ENCODE data around the gene PCDHB8. TPM values are rescaled to one million over a fixed set of nuclear protein-coding genes. Genes with fewer than 3 reads are reported as not detected.
"Not testable (repeated sequence)": the region's sequence is repeated elsewhere in the genome, so short reads cannot be mapped to it uniquely, and the experiment has no call there.

The PCDHB8 gene
- total RNA-seq, 1 donor from 2014 or later, result 9.2 TPM

DNA sequence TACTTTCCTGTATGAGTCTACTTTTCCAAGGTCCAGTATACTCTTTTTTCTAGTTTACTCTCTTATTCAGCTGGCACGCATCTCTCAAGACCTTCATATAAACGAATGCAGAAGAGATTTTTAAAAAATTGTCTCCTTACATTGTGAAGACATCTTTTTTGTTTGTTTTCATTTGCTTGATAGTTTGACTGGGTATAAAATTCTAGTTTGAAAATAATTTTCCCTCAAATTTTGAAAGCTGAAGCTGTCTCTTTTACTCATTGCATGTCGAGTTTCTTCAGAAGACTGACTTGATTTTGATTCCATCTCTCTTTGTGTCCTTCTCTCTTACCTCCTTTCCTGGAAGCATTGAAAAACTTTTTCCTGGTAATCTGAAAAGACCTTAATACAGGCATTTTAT, 18.8 kb downstream of the PCDHB8 start:
- H3K27me3 Mint-ChIP-seq (ENCODE audit: unreplicated experiment), result peaks cover 11% of the 10 kb centered on the region
- H3K27ac Mint-ChIP-seq (ENCODE audit: unreplicated experiment), result no peak overlapping the region

DNA sequence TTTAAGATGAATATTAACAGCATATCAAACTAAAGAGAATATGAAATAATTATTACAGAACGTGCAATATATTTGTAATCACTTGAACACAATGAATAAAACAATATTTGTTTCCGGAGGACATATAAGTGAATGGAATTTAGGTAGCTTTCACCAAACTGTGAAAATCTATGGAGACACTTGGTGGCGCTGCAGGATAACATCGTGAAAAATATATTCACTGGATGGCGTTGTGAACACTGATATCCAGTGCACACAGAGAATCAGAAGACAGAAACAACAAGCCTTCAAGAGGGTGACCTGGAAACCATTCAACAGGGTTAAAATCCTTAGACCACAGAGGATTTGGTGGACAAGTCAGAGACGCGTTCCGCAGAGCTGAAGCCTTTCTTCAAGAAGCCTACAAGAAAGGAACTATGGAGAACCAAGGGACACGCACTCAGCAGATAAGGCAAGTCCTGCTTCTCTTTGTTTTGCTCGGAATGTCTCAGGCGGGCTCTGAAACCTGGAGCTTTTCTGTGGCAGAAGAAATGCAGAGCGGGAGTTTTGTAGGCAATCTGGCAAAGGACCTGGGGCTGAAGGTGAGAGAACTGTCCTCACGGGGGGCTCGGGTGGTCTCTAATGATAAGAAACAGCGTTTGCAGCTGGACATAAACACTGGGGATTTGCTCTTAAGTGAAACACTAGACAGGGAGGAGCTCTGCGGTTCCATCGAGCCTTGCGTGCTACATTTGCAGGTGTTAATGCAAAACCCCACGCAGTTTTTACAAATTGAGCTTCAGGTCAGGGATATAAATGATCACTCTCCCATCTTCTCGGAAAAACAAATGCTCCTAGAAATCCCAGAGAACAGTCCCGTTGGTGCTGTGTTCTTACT, 22.0 kb downstream of the PCDHB8 start, which contains the start of gene PCDHB11:
Gene PCDHB11 (plus strand): TSS at position 269 of the 877 bp plus-strand sequence. CDS start 148 bp downstream, at position 417.
- Mint-ChIP-seq H3K27ac (ENCODE audit: unreplicated experiment) (no peak within 1 kb of the TSS), H3K9me3 (ENCODE audit: unreplicated experiment) (peaks cover 11% of the 10 kb centered on the region), H3K4me3 (ENCODE audit: unreplicated experiment) (peak within 1 kb of the TSS; percentile 76), H3K27me3 (ENCODE audit: unreplicated experiment) (peaks cover 6% of the 10 kb centered on the region), H3K4me1 (ENCODE audit: unreplicated experiment) (peaks cover 2% of the 10 kb centered on the region), H3K36me3 (ENCODE audit: low read depth, unreplicated experiment) (peaks cover 36% of the 10 kb centered on the region)
- TF ChIP-seq, protein P1, sequence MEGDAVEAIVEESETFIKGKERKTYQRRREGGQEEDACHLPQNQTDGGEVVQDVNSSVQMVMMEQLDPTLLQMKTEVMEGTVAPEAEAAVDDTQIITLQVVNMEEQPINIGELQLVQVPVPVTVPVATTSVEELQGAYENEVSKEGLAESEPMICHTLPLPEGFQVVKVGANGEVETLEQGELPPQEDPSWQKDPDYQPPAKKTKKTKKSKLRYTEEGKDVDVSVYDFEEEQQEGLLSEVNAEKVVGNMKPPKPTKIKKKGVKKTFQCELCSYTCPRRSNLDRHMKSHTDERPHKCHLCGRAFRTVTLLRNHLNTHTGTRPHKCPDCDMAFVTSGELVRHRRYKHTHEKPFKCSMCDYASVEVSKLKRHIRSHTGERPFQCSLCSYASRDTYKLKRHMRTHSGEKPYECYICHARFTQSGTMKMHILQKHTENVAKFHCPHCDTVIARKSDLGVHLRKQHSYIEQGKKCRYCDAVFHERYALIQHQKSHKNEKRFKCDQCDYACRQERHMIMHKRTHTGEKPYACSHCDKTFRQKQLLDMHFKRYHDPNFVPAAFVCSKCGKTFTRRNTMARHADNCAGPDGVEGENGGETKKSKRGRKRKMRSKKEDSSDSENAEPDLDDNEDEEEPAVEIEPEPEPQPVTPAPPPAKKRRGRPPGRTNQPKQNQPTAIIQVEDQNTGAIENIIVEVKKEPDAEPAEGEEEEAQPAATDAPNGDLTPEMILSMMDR (IDR thresholded peaks at IDR 0.05; ENCODE audit: unreplicated experiment), result peak; percentile 56
- peak; percentile 33 for DNase-seq (ENCODE audit: low spot score)

More for the DNA sequence above, 18.8 kb downstream of the PCDHB8 start:
- no peak overlapping the region for H3K4me3 Mint-ChIP-seq (ENCODE audit: unreplicated experiment)
- peaks cover 10% of the 10 kb centered on the region for H3K4me1 Mint-ChIP-seq (ENCODE audit: unreplicated experiment)
- peaks cover 11% of the 10 kb centered on the region for H3K9me3 Mint-ChIP-seq (ENCODE audit: unreplicated experiment)
- TF ChIP-seq, protein P1 (IDR thresholded peaks at IDR 0.05; ENCODE audit: unreplicated experiment), result no peak
- peaks cover 47% of the 10 kb centered on the region for H3K36me3 Mint-ChIP-seq (ENCODE audit: low read depth, unreplicated experiment)
- no peak for DNase-seq (ENCODE audit: low spot score)

DNA sequence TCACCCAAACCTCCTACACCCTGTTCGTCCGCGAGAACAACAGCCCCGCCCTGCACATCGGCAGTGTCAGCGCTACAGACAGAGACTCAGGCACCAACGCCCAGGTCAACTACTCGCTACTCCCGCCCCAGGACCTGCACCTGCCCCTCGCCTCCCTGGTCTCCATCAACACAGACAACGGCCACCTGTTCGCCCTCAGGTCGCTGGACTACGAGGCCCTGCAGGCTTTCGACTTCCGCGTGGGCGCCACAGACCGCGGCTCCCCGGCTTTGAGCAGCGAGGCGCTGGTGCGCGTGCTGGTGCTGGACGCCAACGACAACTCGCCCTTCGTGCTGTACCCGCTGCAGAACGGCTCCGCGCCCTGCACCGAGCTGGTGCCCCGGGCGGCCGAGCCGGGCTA, 23.5 kb downstream of the PCDHB8 start:
- Mint-ChIP-seq H3K36me3 (ENCODE audit: low read depth, unreplicated experiment) (peaks cover 30% of the 10 kb centered on the region), H3K9me3 (ENCODE audit: unreplicated experiment) (peaks cover 11% of the 10 kb centered on the region), H3K4me3 (ENCODE audit: unreplicated experiment) (peak overlapping the region; percentile 76)
- H3K27ac Mint-ChIP-seq (ENCODE audit: unreplicated experiment); H3K4me1 Mint-ChIP-seq (ENCODE audit: unreplicated experiment); H3K27me3 Mint-ChIP-seq (ENCODE audit: unreplicated experiment); DNase-seq (ENCODE audit: low spot score): not testable (repeated sequence)

DNA sequence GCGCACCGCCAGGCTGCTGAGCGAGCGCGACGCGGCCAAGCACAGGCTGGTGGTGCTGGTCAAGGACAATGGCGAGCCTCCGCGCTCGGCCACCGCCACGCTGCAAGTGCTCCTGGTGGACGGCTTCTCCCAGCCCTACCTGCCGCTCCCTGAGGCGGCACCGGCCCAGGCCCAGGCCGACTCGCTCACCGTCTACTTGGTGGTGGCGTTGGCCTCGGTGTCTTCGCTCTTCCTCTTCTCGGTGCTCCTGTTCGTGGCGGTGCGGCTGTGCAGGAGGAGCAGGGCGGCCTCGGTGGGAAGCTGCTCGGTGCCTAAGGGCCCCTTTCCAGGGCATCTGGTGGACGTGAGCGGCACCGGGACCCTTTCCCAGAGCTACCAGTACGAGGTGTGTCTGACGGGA, 24.1 kb downstream of the PCDHB8 start:
- not testable (repeated sequence) for DNase-seq (ENCODE audit: low spot score); H3K9me3 Mint-ChIP-seq (ENCODE audit: unreplicated experiment); H3K27me3 Mint-ChIP-seq (ENCODE audit: unreplicated experiment); H3K4me1 Mint-ChIP-seq (ENCODE audit: unreplicated experiment); H3K27ac Mint-ChIP-seq (ENCODE audit: unreplicated experiment)
- Mint-ChIP-seq H3K36me3 (ENCODE audit: low read depth, unreplicated experiment) (peaks cover 30% of the 10 kb centered on the region), H3K4me3 (ENCODE audit: unreplicated experiment) (peak overlapping the region; percentile 81)

DNA sequence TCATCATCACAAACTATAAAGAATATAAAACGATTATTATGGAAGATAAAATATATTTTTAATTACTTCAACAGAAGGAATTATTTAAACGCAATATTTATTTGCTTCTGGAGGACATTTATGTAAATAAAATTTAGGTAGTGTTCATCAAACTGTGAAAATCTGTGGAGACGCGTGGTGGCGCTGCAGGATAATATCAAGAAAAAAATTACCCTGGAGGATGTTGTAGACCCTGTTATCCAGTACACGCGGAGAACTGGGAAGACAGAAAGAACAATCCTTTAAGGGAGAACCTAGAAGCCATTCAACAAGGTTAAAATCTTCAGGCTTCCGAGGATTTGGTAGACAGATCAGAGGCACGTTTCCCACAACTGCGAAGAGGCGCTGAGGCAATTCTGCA, 30.9 kb downstream of the PCDHB8 start, which contains the start of gene PCDHB12:
Gene PCDHB12 (plus strand): TSS at position 242 of the 400 bp plus-strand sequence. CDS start 189 bp downstream, outside the sequence.
- Mint-ChIP-seq H3K4me1 (ENCODE audit: unreplicated experiment) (no peaks in the 10 kb centered on the region), H3K36me3 (ENCODE audit: low read depth, unreplicated experiment) (peaks cover 26% of the 10 kb centered on the region), H3K27me3 (ENCODE audit: unreplicated experiment) (no peaks in the 10 kb centered on the region), H3K9me3 (ENCODE audit: unreplicated experiment) (peaks cover 6% of the 10 kb centered on the region), H3K4me3 (ENCODE audit: unreplicated experiment) (peak within 1 kb of the TSS; percentile 77), H3K27ac (ENCODE audit: unreplicated experiment) (no peak within 1 kb of the TSS)
- TF ChIP-seq, protein P1 (IDR thresholded peaks at IDR 0.05; ENCODE audit: unreplicated experiment), result peak; percentile 38
- peak; percentile 11 for DNase-seq (ENCODE audit: low spot score)

DNA sequence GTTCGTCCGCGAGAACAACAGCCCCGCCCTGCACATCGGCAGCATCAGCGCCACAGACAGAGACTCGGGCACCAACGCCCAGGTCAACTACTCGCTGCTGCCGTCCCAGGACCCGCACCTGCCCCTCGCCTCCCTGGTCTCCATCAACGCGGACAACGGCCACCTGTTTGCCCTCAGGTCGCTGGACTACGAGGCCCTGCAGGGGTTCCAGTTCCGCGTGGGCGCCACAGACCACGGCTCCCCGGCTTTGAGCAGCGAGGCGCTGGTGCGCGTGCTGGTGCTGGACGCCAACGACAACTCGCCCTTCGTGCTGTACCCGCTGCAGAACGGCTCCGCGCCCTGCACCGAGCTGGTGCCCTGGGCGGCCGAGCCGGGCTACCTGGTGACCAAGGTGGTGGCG, 32.7 kb downstream of the PCDHB8 start:
- Mint-ChIP-seq H3K4me3 (ENCODE audit: unreplicated experiment) (peak overlapping the region; percentile 51), H3K36me3 (ENCODE audit: low read depth, unreplicated experiment) (peaks cover 38% of the 10 kb centered on the region), H3K9me3 (ENCODE audit: unreplicated experiment) (peaks cover 13% of the 10 kb centered on the region)
- not testable (repeated sequence) for H3K27me3 Mint-ChIP-seq (ENCODE audit: unreplicated experiment); H3K27ac Mint-ChIP-seq (ENCODE audit: unreplicated experiment); DNase-seq (ENCODE audit: low spot score); H3K4me1 Mint-ChIP-seq (ENCODE audit: unreplicated experiment)

DNA sequence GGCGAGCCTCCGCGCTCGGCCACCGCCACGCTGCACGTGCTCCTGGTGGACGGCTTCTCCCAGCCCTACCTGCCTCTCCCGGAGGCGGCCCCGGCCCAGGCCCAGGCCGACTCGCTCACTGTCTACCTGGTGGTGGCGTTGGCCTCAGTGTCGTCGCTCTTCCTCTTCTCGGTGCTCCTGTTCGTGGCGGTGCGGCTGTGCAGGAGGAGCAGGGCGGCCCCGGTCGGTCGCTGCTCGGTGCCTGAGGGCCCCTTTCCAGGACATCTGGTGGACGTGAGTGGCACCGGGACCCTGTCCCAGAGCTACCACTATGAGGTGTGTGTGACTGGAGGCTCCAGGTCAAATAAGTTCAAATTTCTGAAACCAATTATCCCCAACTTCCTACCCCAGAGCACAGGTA, 33.3 kb downstream of the PCDHB8 start:
- Mint-ChIP-seq H3K4me3 (ENCODE audit: unreplicated experiment) (peak overlapping the region; percentile 82), H3K36me3 (ENCODE audit: low read depth, unreplicated experiment) (peaks cover 40% of the 10 kb centered on the region), H3K9me3 (ENCODE audit: unreplicated experiment) (peaks cover 14% of the 10 kb centered on the region)
- H3K4me1 Mint-ChIP-seq (ENCODE audit: unreplicated experiment); H3K27ac Mint-ChIP-seq (ENCODE audit: unreplicated experiment); DNase-seq (ENCODE audit: low spot score); H3K27me3 Mint-ChIP-seq (ENCODE audit: unreplicated experiment): not testable (repeated sequence)

Measured in endothelial cell (in vitro differentiated cells).